GM18868 (cell line): ENCODE data around the gene GPR84.

ENCODE experiments used
- ATAC-seq: cut with Tn5 transposase; IDR thresholded peaks from one replicate; pipeline ENCODE4 v1.9.1; 2021; ENCODE audit warnings: mild to moderate bottlenecking, moderate library complexity; ENCODE audit not compliant: unreplicated experiment

The GPR84 gene

DNA sequence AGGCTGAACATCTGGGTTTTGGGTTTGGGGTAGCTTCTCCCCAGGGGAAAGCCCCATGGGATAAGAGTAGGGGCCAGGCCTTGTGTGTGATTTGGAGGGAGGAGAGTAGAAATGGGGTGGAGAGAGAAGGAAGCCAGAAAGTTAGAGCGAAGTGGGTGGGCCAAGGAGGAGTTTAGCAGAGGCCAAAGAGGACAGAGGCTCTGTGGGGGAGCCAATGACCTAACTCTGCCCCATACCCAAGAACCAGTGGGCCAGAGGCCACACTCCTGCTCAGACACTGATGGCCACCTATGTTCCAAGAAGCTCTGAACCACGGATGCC is 10.9 kb upstream of the GPR84 start:
- no peak for ATAC-seq

DNA sequence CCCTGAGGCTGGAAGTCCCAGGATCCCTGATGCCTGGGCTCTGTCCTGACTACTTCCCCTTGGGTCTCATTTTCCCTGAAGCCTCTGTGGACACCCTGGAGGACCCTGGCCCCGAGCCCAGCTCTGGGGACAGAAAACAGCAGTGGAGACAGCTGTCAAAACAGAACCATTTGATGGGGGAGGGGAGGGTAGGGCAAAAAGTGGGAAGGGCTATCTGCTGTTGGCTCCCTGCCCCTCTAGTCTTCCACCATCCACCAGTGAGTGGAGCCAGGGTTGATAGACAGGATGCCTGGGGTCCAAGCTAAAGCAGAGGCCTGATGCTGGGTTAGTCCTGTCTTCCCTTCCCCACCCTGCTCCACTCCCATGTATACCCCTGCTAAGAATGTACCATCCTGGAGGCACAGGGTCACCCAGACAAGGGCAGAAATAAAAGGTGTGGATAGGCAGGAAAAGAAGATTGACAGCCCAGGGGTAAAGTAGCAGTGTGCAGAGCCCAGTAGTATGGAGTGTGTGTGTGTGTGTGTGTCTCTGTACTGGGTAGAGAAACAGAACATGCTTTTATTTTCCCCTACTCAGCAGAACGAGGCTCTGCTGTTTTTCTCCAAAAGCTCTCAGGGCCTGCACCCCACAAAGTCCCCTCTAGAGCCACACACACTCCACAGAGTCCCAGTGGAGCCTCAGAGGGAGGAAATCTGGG is 10.4 kb upstream of the GPR84 start:
- no peak for ATAC-seq

- no peak for ATAC-seq
Measured at GRCh38 chr12:54373649-54374561, 9.6 kb upstream of the GPR84 start.

- ATAC-seq = no peak
Measured at GRCh38 chr12:54372113-54372806, 8.0 kb upstream of the GPR84 start.

DNA sequence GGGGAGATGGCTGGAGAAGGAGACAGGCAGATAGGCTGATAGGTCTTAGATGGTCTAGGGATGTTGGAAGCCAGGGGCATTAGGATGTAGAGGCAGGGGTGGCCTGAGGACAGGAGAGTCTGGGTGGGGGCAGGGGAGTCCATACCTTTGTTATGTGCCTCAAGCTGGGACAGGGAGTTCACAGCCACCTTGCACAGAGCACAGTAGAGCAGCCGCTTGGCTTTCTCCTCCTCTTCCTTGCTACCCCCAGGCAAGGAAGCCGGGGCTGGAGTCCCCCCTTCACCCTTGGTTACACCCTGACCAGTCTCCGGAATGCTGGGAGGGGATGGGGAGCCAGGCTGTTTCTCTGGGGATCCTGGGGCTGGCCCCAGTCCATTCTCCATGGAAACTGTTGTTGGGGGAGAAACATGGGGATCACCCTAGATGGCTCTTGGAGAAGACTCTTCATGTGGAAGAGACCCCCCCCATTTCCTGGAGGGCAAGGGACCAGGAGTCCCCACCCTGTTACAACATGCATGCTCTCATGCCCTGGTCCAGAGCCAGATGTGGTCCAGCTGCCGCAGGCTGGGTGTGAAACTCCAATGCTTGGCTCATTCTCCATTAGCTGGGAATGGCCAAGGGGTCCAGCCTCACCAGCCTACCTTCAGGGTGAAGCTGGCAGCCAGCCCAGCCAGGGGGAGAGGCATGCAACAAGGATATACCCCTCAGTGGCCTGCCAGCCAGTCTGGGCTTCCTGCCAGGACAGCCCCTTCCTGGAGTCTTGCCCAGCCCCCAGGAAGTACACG is 7.2 kb upstream of the GPR84 start:
- no peak for ATAC-seq

DNA sequence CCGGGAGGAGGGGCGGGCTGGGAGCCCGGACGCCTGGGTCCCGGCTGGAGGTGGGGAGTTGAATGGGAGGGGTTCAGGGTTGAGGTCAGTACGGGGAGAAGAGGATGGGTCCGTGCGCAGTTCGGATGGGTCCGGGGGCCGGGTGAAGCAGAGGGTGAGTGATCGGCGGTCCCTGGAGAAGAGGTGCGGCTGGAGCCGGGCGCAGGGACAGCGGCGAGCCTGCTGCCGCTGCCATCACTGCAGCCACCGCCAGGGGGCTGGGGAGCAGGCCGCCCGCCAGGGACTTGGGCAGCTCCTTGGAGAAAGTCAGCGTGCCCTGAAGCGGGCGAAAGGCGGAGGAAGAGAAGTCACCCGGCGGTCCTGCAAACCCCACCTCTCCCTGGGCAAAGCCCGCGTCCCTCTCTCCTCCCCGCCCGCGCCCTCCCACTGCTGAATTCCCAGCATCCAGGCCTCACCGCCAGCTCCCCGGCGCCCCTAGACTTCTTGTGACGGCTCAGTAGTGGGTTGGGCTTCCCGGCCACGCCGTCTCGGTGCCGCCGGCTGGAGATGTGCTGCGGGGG is 6.0 kb upstream of the GPR84 start:
- ATAC-seq = no peak

DNA sequence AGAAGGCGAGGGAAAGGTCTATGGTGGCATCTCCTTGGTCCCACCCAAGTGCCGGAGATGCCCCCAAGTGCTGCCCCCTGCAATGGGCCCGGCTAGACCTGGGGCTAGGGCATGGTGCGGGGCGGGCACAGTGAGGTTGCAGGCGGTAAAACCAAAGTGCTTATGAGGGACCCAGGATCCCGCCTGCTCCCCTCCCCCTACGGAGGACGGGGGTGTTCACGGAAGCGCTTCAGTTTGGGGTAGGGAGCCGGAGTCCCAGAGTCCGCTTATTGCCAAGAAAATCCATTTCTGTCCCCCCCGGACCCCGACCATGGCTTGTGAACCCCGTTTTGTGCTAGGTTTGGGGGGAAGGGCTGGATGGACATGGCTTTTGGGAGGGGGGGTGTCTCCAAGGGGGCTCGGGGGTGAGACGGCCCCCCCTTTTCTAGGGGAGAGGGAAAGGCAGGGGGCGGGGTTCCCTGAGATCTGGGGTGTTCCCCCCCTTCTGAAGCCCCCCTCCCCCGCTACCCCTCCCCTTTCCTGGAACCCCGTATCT is 5.4 kb upstream of the GPR84 start:
- ATAC-seq = no peak

DNA sequence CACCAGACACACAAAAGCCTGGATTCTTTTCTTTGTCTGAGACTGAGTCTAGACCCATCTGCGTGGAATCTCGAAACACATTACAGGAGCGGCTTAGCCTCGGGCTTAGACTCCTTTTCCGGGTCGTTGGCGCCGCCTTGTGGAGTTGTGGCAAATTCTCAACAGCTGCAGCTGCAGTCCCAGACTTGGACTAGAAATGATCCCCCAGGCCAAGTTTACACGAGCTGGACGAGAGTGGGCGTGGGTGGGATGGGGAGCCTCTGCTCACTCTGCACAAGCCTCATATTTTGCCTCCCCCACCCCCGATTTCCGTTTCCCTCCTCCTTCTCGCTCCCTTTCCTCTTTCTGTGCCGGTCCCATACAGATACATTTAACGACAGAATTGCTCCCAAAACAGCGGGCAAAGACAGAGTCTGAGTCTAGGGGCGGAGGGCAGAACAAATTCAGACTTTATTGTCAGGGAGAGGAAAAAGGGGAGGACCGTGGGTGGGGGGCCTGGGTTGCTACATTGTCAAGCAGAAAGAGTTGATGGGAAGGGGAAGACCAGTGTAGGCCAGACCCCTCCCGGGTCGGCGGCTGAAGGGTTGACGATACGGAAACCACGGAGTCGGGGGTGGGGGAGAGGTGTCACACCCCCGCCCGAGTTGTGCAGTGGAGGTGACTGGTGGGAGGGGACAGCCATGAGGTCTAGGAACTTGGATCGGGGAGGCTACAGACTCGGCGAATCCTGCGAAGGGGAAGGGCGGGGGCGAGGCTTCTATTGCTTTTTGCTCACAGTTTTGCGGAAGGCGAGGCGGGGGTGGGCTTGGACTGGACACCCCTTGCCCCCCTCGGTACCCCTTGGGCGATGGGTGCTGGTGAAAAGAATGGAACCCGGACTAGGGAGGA is 4.7 kb upstream of the GPR84 start:
- peak; percentile 72 for ATAC-seq

GRCh38 chr12:54368025-54368708 is 3.9 kb upstream of the GPR84 start:
- ATAC-seq = no peak

DNA sequence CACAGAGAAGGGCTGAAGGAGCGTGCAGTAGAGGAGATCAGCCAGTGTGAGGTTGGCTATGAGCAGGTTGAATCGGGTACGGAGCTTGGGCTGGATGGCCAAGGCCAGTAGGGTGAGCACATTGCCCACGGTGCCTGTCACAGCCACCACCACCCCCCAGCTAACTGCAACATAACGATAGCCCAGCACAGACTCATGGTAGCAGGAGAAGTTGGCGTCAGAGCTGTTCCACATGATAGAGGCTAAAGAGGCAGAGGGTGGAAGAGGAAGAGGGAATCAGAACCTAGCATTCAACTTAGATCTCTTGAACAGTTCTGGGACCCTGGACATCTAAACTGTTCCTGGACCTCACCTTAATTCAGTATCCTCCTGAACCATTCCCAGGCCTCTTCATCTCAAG is 668 bp downstream of the GPR84 start:
- ATAC-seq = no peak

- no peak for ATAC-seq
Measured at GRCh38 chr12:54363047-54363446, 1.2 kb downstream of the GPR84 start.

DNA sequence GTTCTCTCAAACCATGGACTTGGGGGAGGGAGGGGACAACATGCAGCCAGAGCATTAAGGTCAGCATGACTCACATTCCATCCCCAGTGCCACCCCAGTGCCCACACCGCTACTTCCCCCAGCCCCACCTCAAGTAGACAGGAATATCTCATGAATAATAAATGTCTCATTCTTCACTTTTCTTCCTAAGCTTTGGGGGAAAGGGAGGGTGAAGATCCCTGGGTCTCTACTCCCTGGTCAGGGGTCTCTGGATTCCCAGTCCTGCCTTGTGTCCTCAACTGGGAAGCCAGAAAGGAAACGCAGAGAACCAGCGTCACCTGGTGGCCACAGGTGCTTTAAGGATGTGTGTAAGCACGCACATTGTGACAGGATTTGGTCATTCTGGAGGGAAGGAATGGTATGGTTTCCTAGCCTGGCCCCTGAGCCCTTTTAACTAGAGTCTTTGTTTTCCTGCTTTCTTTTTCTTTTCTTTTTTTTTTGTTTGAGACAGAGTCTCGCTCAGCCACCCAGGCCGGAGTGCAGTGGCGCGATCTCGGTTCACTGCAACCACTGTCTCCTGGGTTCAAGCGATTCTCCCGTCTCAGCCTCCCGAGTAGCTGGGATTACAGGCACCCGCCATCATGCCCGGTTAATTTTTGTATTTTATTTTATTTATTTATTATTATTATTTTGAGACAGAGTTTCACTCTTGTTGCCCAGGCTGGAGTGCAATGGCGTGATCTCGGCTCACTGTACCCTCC is 3.4 kb downstream of the GPR84 start:
- no peak for ATAC-seq

- no peak for ATAC-seq
Measured at GRCh38 chr12:54359762-54360351, 4.4 kb downstream of the GPR84 start.

DNA sequence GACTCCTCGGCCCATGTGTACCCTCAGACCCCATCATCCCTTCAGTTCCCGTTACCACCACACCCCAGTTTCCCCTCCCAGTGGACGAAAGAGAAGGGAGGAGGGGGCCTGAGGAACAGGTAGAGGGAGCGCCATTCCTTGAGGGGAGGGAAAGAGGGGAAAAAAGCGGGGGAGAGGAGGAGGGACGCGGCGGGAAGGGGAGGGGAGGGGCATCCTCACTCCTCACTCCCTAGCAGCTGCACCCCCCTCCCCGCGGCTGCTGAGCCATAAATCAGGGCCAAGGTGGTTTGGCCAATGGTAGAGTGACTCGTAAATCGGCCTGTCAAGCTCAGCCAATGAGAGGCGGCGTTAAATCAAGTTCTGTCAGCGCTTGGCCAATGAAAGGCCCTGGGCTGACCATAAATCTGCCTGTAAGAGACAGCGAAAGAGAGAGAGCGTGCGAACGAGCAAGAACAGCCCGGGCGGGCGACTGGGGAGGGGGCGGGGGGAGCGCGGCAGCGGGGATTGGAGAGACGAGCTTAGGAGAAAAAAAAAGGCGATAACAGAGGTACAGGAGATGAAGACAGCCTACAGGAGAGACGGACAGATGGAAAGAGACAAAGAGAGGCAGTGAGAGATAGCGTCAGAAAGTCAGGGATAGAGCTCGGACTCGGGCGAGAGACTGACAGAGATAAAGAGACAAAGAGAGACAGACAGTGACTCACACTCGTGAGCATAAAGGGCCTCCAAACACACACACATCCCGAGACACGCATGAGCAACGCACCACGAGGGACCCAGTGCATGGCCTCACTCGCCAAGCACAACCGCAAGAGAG is 5.1 kb downstream of the GPR84 start:
- ATAC-seq = peak; percentile 98

GRCh38 chr12:54358191-54358944 is 5.9 kb downstream of the GPR84 start:
- no peak for ATAC-seq

- ATAC-seq = no peak
Measured at GRCh38 chr12:54357506-54358190, 6.6 kb downstream of the GPR84 start.
